Astrocyte of the cerebellum (primary cell): ENCODE results near the gene ZNG1A.
"Not testable (repeated sequence)": the region's sequence is repeated elsewhere in the genome, so short reads cannot be mapped to it uniquely, and the experiment has no call there.

Experiments used
- DNase-seq: peaks from one replicate; pipeline ENCODE4 v3.0.0-alpha.2; 2011; ENCODE audit warnings: low read depth
- H3K4me3 ChIP-seq: 2 replicates; pipeline ENCODE4 v1.5.1; 2011; ENCODE audit warnings: mild to moderate bottlenecking, low read depth, low read length, moderate library complexity
- in situ Hi-C: cut with HindIII; loops from 2 replicates; pipeline ENCODE4 v1.10.0; 2017; ENCODE audit warnings: low sequenced_read_pairs

Gene ZNG1A

DNA sequence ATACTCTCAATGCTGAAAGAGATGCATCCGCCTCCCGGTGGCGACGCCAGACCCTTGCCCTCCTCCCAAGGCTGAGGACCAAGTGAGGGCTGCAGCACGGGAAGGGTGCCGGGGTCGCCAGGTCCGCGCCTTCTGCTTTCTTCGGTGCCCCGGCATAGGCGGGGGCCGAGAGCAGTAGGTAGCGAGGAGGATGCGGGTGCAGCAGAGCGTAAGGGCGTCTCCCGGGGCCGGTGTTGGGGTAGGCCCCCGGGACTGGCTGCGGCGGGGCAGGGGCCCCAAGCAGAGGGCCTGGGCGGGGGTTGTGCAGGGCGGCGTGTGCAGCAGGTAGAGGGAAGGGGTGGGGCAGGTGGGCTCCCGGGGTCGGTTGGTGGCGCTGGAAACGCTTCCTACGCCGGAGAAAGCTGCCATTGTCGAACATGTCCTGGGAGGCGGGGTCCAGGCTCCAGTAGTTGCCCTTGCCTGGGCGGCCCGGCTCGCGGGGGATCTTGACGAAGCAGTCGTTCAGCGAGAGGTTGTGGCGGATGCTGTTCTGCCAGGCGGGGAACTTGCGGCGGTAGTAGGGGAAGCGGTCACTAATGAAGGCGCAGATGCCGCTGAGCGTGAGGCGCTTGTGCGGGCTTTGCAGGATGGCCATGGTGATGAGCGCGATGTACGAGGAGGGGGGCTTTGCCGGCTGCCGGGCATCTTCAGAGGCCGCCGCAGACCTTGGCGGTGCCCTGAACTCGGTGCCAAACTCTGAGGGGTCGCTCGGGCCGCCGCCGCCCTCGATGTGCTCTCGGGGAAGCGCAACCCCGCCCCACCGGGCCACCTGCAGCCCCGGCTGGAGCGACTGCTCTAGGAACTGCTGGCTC, 61.5 kb downstream of the ZNG1A start:
- H3K4me3 ChIP-seq, DNase-seq, in situ Hi-C loops: not testable (repeated sequence)

DNA sequence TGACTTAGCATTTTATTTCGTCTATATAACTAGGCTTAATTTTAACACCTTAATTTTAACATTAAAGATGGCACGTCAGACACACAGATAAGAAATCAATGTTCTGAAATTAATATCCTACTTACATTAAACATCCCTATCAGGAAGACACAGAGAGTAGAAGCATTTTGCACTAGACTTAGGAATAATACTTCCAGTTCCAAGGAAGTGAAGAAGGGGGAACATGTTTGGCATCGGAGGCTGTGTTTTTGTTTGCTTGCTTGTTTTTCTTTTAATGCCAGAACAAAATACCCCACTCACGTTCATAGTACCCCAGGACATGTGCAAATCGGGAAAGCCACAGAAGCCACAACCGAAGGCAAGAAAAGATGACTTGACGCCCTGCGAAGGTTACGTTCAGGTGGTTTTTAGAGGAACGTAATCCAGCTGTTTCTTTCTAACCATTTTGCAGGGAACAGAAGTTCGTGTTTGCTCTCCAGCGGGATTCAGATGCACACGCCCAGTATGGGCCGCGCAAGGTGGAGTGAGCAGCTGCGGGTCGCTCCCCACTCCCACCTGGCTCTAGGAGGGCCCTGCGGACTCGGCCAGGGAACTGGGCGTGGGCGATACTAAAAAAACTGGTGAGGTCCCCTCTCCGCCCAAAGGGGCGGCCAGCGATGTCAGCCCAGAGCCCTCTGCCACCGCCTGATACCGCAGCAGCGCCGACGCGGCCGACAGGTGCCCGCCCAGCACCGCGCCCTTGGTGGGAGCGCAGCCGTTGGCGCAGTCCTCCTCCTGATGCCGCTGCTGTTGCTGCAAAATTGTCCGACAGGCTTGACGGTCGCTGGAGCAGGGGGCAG, 62.4 kb downstream of the ZNG1A start:
- H3K4me3 ChIP-seq, in situ Hi-C loops, DNase-seq: not testable (repeated sequence)

DNA sequence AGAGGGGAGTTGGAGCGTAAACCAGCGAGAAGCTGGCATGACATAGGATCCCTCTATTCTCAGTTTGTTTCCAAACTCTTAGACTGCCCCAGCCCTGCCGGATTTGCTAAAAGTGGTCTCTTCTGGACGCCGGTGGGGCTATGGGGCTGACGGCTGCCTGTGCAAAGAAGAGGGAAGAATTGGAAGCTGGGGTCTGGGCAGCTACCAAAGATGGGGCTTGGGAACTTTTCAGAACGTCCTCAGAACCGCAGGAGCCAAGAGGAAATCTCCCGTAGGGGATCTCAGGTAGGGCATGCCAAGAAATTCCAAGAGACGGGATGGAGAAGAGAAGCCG, 63.8 kb downstream of the ZNG1A start:
- DNase-seq, H3K4me3 ChIP-seq, in situ Hi-C loops: not testable (repeated sequence)

DNA sequence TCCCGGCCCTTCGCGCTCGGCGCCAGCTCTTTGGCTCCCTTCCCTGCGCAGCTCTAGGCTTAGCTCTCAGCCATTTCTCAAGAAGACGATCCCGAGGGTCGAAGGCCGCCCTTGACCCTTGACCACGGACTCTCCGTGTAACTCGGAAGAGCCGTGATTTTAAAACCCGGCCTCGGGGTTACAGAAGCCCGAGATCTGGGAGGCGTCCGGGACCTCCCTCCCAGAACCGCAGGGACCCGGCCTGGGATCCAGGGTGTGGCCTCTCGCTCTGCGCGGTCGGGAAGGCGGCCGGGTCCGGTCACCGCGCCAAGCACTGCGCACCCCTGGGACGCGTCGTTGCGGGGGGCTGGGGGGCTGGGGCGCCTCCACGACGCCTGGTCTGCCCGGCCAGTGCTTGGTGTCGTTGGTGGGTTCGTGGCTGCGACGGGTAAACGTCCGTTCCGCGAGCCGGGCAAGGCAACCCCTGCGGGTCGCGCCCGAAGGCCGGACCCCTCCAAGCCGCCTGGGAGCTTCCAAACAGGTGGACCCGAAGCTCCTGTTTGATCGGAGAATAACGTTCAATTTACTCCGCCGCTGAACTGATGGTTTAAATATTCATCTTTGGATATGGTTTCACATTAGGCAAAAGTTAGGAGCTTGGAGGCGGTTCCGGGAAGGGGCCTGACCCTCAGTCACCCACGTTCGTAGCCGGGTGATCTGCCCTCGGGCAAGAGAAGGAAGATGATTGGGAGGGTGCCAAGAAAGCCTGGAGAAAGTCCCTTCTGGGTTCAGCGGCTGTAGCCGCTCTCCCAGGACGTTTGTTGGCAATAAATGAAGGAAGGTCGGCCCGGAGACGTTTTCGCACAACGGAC, 64.4 kb downstream of the ZNG1A start:
- DNase-seq, in situ Hi-C loops: not testable (repeated sequence)
- peak overlapping the region; percentile 26 for H3K4me3 ChIP-seq

DNA sequence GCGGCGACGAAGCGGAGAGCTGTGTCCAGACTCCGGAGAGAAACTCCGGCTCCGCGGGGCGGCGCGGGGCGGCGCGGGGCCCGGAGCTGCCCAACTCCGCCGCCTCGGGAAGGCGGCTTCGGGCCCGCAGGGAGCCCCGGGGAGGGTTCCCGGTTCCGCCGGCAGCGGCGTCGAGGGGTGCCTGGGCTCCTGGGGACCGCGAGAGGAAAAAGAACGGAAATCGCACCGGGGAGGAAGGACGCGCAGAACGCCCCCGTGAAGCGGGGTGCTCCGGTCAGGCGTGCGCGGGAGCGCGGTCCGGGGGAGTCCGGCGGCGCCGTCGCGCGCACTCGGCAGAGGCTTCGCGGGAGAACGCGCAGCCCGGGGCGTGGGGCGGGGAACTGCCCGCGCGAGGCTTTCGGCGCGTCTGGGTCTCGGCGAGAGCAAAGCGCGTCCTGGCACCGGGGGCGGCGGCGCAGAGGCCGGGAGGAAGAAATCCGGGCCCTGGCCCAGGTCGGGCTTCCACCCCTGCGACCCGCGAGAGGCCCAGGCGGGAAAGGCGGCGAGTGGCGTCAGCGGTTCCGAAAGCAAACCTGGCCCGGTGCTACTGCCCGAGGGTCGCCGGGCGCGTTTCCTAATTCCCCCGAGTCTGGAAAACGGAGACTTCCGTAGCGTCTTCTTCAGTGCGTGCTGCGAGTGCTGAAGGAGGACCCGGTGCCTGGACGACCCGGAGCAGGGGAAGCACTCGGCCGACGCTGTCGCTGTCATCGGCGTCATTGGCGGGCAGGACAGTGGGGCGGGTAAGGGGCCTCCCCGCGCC, 65.2 kb downstream of the ZNG1A start:
- H3K4me3 ChIP-seq, result peak overlapping the region; percentile 26
- DNase-seq, in situ Hi-C loops: not testable (repeated sequence)

DNA sequence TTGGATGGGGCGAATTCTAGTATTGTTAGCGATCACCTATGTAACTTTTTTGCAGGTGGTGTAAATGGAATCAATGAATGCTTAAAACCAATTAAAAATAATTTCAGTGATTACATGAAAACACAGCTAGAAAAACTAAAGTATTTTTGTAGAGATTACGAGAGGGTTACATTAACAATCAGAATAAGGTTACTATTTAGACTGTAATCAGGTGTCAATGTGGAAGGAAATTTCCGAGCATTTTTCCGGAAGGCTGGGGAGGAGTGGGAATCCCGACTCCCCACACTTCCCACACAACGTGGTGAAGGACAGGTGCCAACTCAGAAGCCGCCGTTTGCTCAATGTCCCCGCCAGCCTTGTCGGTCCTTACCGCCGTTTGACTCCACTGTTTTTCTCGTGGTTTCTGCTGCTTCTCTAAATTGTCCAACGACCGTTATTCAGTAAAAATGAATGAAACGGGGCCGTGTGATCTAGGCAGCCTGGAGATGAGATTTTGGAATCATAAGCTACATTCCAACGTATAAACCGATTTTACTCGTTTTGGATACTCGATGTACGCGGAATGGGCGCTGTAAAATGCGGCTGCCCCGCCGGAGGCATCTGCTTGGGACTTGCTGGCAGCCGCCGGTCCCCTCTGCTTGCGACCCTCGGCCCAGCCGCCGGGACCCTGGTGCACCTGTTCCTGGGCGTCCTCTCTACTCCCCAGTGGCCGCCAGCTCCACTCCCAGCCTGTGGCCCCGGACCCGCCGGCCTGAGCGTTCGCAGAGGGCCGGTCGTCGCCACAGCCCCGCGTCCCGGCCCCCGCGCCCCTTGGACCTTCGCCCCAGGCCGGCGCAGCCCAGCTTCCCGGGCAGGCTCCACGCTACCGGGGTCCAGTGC, 66.0 kb downstream of the ZNG1A start:
- DNase-seq, H3K4me3 ChIP-seq, in situ Hi-C loops: not testable (repeated sequence)

DNA sequence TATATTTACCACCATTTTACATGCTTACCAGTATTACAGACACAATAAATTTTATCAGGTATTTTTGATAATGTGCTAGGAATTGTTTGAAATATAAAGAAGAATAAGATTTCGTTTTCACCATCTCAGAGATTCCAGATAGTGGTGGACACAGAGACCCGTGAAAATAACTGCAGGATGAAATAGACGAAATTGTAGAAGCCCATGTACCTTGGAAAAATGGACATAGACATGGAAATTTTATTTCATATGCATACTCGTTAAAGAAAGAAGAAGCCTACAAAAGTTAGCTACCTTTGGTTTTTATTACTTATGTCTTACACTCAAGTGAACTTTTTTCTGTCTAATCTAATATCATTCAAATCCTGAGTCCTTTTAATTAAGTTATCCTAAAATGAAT, 68.2 kb downstream of the ZNG1A start:
- H3K4me3 ChIP-seq, DNase-seq, in situ Hi-C loops: not testable (repeated sequence)

DNA sequence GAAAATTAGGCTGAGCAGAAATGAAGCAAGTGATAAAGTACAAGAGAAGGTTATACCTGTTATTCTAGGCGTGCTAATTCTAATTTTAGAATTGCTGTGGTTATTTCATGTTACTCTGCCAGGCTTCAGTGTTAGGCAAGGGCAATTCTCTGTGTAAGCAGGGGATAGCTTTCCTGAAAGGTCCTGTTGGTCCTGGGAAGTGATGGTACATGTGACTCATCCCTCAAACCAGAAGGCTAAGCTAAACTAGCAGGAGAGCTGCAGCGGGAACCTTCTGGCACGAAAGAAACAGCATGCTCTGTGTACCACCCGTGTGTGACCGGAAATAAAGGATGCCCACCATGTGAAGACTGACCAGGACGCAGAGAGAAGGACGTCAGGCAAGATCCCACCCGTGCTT, 69.3 kb downstream of the ZNG1A start:
- DNase-seq, in situ Hi-C loops, H3K4me3 ChIP-seq: not testable (repeated sequence)

DNA sequence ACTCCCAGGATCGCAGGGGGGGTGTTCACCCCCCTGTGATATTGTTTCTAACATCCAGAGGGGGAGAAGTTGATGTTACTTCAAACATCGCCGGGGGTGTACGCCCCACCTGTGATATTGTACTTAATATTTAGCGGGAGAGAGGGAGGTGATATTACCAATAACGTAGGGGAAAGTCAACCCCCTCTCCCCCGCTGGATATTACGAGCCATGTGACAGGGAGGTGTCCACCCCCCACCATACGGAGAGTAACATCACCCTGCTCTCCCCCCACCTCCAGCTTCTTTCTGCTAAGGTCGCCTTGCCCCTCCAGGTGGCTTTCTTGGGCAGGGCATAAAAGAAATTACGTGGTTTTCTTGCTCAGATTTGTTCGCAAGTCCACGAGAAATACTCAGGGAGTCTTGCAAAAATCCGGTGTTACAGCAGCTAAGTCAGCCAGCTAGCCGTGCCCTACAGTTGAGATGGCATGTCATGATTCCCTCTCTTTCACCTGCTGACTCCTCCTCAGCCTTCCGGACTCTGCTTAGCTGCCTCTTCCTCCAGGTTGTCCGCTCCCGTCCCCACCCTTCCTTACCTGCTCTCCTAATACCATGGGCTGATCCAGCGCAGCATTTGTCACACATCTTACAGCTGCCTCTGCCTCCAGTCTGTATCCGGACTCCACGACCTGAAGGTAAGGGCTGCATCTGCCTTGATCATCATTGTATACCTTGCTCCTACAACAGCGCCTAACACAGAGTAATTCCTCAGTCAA, 69.9 kb downstream of the ZNG1A start:
- in situ Hi-C loops, DNase-seq, H3K4me3 ChIP-seq: not testable (repeated sequence)

DNA sequence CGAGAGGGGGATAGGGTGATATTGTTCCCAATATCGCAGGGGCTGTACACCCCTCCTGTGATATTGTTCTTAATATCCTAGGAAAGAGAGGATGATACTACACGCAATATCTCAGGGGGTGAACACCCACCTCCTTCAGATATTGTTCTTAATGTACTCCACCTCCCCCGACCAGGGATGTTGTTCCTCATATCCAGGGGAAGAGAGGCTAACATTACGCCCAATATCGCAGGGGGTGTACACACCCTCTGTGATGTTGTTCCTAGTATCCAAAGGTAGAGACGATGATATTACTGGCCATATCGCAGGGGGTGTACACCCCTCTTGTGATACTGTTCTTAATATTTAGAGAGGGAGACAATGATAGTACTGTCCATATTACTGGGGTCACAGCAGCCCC, 72.9 kb downstream of the ZNG1A start:
- in situ Hi-C loops, DNase-seq, H3K4me3 ChIP-seq: not testable (repeated sequence)

DNA sequence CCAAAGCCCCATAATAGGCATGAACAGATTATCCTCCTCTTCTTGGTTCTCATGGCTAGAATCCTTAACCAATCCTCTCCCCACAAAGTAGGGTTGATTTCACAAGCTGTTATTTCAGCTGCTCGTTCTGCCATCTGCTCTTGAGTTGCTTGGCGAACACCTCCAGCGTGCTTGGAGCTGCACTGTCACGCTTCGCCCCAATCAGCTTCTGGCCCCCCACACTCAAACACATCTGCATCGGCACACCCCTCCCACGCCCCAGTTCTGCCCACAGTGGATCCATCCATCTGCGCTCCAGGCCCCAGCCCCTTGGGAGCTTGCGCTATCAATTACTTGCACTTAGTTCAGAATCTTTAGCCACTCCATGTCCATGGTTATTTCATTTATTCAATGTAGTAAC, 78.4 kb downstream of the ZNG1A start:
- in situ Hi-C loops, DNase-seq, H3K4me3 ChIP-seq: not testable (repeated sequence)

DNA sequence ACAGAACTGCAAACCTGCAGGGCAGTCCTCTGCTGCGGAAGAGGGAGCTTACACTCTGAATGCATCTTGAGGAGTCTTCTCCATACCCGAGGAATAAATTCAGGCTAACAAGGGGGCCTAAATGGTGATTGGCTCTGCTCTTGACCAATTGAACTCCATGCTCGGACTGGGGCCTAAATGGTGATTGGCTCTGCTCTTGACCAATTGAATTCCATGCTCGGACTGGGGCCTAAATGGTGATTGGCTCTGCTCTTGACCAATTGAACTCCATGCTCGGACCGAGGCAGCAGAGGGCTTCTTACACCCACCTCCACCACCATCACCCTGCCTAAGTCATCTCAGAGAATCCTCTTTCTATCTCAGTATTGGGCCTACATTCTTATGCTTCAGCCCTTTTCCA, 79.0 kb downstream of the ZNG1A start:
- in situ Hi-C loops, H3K4me3 ChIP-seq, DNase-seq: not testable (repeated sequence)

DNA sequence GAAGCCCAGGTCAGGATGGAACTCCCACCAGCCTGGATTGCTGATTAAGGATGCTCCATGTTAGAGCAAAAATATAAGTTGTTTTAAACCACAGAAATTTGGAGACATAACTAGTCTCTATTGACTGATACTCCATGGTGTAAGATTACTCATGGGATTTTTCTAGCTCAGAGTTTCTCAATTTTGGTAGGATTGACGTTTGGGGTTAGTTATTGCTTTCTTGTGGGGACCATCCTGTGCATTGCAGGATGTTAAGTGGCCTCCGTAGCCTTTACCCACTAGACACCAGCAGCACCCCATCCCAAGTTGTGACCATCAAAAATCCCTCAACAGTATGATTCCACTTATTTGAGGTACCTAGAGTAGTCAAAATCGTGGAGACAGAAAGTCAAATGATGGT, 80.1 kb downstream of the ZNG1A start:
- DNase-seq, H3K4me3 ChIP-seq, in situ Hi-C loops: not testable (repeated sequence)

DNA sequence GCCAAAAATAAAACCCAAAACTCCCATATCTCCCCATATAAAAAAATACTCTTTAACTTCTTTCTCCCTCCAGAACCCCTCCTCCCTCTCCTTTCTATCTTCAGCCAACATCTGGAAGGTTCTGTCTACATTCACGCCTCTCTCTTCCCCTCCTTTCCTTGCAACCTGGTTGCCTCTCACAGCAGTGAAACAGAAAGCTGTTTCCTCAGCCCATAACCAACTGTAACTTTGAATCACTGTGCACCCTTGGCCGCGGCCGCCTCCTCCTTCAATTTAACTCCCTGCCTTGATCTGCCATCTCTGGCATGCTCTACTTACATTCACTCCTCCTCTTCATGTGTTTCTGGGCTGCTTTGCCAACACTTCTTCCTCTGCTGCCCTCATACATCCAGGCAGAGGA, 83.9 kb downstream of the ZNG1A start:
- H3K4me3 ChIP-seq, DNase-seq, in situ Hi-C loops: not testable (repeated sequence)

DNA sequence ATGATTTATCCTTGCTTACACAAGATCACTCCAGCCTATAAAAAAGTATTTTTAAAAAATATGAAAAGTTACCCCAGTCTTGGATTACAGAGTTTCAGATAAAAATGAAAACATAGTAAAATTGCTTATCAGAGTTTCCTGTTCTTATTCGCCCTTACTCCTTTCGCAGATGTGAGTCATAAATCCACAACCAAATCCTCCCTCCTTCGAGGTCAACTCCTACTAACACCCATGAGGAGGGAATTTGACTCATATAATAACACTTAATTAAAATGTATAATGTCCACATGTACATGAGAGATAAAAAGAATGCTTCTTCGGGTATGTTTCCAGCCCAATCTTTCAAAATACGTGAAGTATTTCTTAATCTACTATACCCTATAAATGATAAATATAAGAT, 84.5 kb downstream of the ZNG1A start:
- in situ Hi-C loops, DNase-seq, H3K4me3 ChIP-seq: not testable (repeated sequence)
